Measurements from ENCODE around the gene BMP7.

Gene BMP7

GRCh38 chr20:57266291-57267157 is at the start of gene BMP7:
Gene BMP7 (minus strand): TSS chr20:57266641. CDS start chr20:57266122, 519 bp downstream.
- ChIA-PET CTCF (interaction anchor here (2.5 kb wide), 1 partner anchor 67 kb away, joined by 8 read pairs; no protein-coding TSS in a partner anchor), POLR2A (interaction anchor here (0.9 to 1.3 kb wide), 3 partner anchors 14 to 48 kb away, joined by 3 to 5 read pairs (median 3); no protein-coding TSS in a partner anchor)
- no peaks in the 10 kb centered on the region for H3K9me3 ChIP-seq (ENCODE audit: control insufficient read depth, insufficient read depth, low read depth, low read length)
- peak within 1 kb of the TSS; percentile 74; the same call in 1 of the 2 replicates for H3K27ac ChIP-seq (ENCODE audit: extremely low read depth, low read depth, low read length)
- H3K36me3 ChIP-seq (ENCODE audit: control insufficient read depth in 2 of 2, insufficient read depth in 1 of 2, low read length in 2 of 2) = no peaks in the 10 kb centered on the region
- peak within 1 kb of the TSS; percentile 65 for H3K4me3 ChIP-seq (ENCODE audit: low read depth, low read length)
- peaks cover 13% of the 10 kb centered on the region for H3K4me1 ChIP-seq (ENCODE audit: control insufficient read depth, insufficient read depth, low read length)
- TF ChIP-seq ZNF24 (tag by site-specific recombination; IDR thresholded peaks at IDR 0.05) (peak; percentile 99), SCRT1 (tag by site-specific recombination; IDR thresholded peaks at IDR 0.05; ENCODE audit: borderline replicate concordance) (no peak), ZNF560 (tag by site-specific recombination; IDR thresholded peaks at IDR 0.05; ENCODE audit: borderline replicate concordance) (no peak), KLF1 (tag by site-specific recombination; IDR thresholded peaks at IDR 0.05) (peak; percentile 90), BCL11B (tag by site-specific recombination; IDR thresholded peaks at IDR 0.05; ENCODE audit: low read depth) (no peak), PRDM10 (tag by site-specific recombination; IDR thresholded peaks at IDR 0.05) (peak; percentile 98), ZNF580 (tag by site-specific recombination; IDR thresholded peaks at IDR 0.05) (no peak), ZEB2 (tag by site-specific recombination; IDR thresholded peaks at IDR 0.05) (peak; percentile 78), ZNF473 (tag by site-specific recombination; IDR thresholded peaks at IDR 0.05) (no peak), ZSCAN5A (tag by site-specific recombination; IDR thresholded peaks at IDR 0.05) (no peak), HOXA7 (CRISPR knock-in tag; IDR thresholded peaks at IDR 0.05; ENCODE audit: borderline replicate concordance) (no peak), ZNF416 (tag by site-specific recombination; IDR thresholded peaks at IDR 0.05) (no peak), ZBTB48 (tag by site-specific recombination; IDR thresholded peaks at IDR 0.05) (peak; percentile 8; the same call in 1 of the 2 replicates), ZBTB11 (tag by site-specific recombination; conservative IDR thresholded peaks at IDR 0.05; ENCODE audit: low read depth) (0 out of 2 replicates have a peak, but pooled peaks have one; percentile 12), GLIS2 (tag by site-specific recombination; IDR thresholded peaks at IDR 0.05) (peak; percentile 96), ZNF558 (tag by site-specific recombination; IDR thresholded peaks at IDR 0.05) (no peak), ZBTB44 (tag by site-specific recombination; IDR thresholded peaks at IDR 0.05) (no peak), KLF9 (tag by site-specific recombination; IDR thresholded peaks at IDR 0.05; ENCODE audit: low read depth) (peak; percentile 83; the same call in 1 of the 2 replicates), ZBTB10 (tag by site-specific recombination; IDR thresholded peaks at IDR 0.05) (peak; percentile 50; the same call in 1 of the 2 replicates), OVOL3 (tag by site-specific recombination; IDR thresholded peaks at IDR 0.05) (no peak)
